Panc1 (cell line): ENCODE results near the gene MAPK14.

Experiments
- POLR2AphosphoS5 ChIP-seq: IDR thresholded peaks from 2 replicates; pipeline ENCODE4 v1.6.1; 2012; ENCODE audit warnings: mild to moderate bottlenecking, low read depth, low read length, moderate library complexity
- SIN3A ChIP-seq: IDR thresholded peaks from 2 replicates; pipeline ENCODE4 v1.6.1; 2012; ENCODE audit warnings: low read depth, mild to moderate bottlenecking, low read length, moderate library complexity, borderline replicate concordance; ENCODE audit not compliant: insufficient read depth
- TF ChIP-seq, protein P1 (sequence below): fragments of 450-650 bp; IDR thresholded peaks from 2 replicates; pipeline ENCODE4 v1.5.1; 2017; ENCODE audit warnings: mild to moderate bottlenecking
- TF ChIP-seq, protein P2 (sequence below), 2 experiments: IDR thresholded peaks; 2 replicates each; pipeline ENCODE4 v1.6.1; 2011 to 2012; ENCODE audit warnings: low read depth in 2 of 2, control low read depth in 1 of 2, low read length in 1 of 2, mild to moderate bottlenecking in 1 of 2, moderate library complexity in 1 of 2; ENCODE audit not compliant: insufficient read depth in 1 of 2

DNA sequence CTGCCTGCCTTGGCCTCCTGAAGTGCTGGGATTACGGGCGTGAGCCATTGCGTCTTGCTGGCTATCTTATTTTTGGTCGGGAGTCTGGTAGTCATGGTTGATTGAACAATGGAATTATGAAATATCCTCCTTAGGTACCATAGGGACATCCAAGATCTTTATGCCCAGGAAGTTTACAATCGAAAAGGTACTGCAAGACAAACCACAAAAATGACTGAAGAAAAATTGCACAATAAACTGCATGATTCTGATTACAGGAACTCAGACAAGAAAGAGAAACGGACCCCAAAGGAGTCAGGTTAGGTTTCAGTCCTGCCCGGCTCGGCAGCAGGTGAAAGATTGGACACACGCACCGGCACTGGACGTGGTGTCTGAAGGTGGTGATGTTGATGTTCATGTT is 8.4 kb upstream of the MAPK14 start:
- TF ChIP-seq, protein P1, sequence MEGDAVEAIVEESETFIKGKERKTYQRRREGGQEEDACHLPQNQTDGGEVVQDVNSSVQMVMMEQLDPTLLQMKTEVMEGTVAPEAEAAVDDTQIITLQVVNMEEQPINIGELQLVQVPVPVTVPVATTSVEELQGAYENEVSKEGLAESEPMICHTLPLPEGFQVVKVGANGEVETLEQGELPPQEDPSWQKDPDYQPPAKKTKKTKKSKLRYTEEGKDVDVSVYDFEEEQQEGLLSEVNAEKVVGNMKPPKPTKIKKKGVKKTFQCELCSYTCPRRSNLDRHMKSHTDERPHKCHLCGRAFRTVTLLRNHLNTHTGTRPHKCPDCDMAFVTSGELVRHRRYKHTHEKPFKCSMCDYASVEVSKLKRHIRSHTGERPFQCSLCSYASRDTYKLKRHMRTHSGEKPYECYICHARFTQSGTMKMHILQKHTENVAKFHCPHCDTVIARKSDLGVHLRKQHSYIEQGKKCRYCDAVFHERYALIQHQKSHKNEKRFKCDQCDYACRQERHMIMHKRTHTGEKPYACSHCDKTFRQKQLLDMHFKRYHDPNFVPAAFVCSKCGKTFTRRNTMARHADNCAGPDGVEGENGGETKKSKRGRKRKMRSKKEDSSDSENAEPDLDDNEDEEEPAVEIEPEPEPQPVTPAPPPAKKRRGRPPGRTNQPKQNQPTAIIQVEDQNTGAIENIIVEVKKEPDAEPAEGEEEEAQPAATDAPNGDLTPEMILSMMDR: no peak
- no peak for TF ChIP-seq SIN3A
- TF ChIP-seq, protein P2, sequence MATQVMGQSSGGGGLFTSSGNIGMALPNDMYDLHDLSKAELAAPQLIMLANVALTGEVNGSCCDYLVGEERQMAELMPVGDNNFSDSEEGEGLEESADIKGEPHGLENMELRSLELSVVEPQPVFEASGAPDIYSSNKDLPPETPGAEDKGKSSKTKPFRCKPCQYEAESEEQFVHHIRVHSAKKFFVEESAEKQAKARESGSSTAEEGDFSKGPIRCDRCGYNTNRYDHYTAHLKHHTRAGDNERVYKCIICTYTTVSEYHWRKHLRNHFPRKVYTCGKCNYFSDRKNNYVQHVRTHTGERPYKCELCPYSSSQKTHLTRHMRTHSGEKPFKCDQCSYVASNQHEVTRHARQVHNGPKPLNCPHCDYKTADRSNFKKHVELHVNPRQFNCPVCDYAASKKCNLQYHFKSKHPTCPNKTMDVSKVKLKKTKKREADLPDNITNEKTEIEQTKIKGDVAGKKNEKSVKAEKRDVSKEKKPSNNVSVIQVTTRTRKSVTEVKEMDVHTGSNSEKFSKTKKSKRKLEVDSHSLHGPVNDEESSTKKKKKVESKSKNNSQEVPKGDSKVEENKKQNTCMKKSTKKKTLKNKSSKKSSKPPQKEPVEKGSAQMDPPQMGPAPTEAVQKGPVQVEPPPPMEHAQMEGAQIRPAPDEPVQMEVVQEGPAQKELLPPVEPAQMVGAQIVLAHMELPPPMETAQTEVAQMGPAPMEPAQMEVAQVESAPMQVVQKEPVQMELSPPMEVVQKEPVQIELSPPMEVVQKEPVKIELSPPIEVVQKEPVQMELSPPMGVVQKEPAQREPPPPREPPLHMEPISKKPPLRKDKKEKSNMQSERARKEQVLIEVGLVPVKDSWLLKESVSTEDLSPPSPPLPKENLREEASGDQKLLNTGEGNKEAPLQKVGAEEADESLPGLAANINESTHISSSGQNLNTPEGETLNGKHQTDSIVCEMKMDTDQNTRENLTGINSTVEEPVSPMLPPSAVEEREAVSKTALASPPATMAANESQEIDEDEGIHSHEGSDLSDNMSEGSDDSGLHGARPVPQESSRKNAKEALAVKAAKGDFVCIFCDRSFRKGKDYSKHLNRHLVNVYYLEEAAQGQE (IDR thresholded peaks at IDR 0.05; ENCODE audit: insufficient read depth in 1 of 2, low read depth in 2 of 2, low read length in 1 of 2): no peak
- no peak for TF ChIP-seq POLR2AphosphoS5
